ENCODE data around the gene CSK.

DNA sequence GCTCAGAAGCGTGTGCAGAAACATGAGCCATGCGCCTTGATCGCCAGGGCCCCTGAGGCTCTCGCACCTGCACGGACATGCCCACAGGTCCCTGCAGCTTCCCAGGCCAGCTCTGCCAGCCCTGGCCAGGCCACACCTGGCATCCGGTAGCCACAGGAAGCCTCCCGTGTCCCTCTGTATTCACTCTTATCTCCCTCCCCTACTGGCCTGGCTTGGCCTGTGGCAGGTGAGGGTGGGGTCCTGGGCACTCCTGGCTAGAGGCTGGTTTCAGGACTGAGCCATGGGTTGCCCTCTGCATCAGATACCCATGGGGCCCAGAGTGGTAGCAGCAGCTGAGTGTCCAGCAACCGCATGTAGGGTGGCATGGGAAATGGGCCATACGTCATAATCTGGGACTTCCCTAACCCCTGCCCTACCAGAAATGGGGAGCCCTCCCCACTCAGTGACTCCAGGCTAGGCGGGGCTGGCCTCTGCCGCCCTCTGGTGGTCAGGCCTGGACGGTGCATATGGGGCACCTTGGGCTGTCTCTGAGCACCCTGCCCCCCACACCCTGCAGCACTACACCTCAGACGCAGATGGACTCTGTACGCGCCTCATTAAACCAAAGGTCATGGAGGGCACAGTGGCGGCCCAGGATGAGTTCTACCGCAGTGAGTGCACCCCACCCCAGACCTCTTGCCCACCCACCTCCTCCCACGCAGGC, 18.1 kb downstream of the CSK start:
- TF ChIP-seq CTCF (IDR thresholded peaks at IDR 0.05; ENCODE audit: low read depth, low read length, poor library complexity, severe bottlenecking): peak; percentile 87
- TF ChIP-seq EZH2phosphoT487 (IDR thresholded peaks at IDR 0.05; ENCODE audit: borderline replicate concordance, low read length): no peak

All from DOHH2 (cell line).